HCT116 (cell line): ENCODE measurements around the gene SPRED3. TPM values are rescaled to one million over a fixed set of nuclear protein-coding genes. Genes with fewer than 3 reads are reported as not detected.

ENCODE experiments used
- ATAC-seq: fragments of 200-7000 bp; cut with Tn5 transposase; 2 replicates; pipeline ENCODE4 v1.9.1; 2020; ENCODE audit warnings: mild to moderate bottlenecking, moderate library complexity
- BruUV-seq: library from RNA; stranded (reverse); fragments of 400-500 nt; replicated peaks from 2 replicates; lab custom pipeline; 2021; lab: Mats Ljungman, UMichigan
- CTCF ChIA-PET: fragments of 300-600 bp; sonication (Branson Sonifier 250); formaldehyde crosslinking; loops from one replicate; lab custom pipeline; 2021; ENCODE audit warnings: antibody characterized with exemption; lab: Charles Lee
- POLR2A ChIA-PET: fragments of 300-600, 350-600 bp; sonication (Branson Sonifier 250); formaldehyde crosslinking; loops from one replicate; lab custom pipeline; 2021; ENCODE audit warnings: antibody characterized with exemption; lab: Charles Lee
- RAD21 ChIA-PET, 2 experiments: fragments of 300-600 bp; sonication (Branson Sonifier 250); formaldehyde crosslinking; loops; one replicate each; lab custom pipeline; 2023; ENCODE audit warnings: low total read pairs in 2 of 2; ENCODE audit not compliant: uncharacterized antibody in 2 of 2, unreplicated experiment in 2 of 2, low non-redundant PET in 1 of 2; lab: Charles Lee
- DNase-seq: peaks from one replicate; pipeline ENCODE4 v3.0.0-alpha.2; 2010; ENCODE audit warnings: low read depth, low spot score
- H2AFZ ChIP-seq: fragments of 200-600 bp; shearing (Covaris generic), sonication (generic); 2 replicates; pipeline ENCODE4 v1.6.1; 2017; ENCODE audit warnings: low read depth, mixed run types, mixed read lengths, antibody characterized with exemption, low read length; ENCODE audit not compliant: poor library complexity, severe bottlenecking
- H3K27ac ChIP-seq: 2 replicates; pipeline ENCODE4 v1.5.1; 2012; ENCODE audit warnings: low read depth, low read length
- H3K27me3 ChIP-seq: fragments of 200-600 bp; sonication (generic); 2 replicates; pipeline ENCODE4 v1.6.1; 2016; ENCODE audit warnings: mixed run types, low read length, mixed read lengths; ENCODE audit not compliant: insufficient read depth
- H3K36me3 ChIP-seq, 2 experiments: fragments of 200-500 bp in 1 of 2; fragments of 200-600 bp in 1 of 2; sonication (Bioruptor generic) in 1 of 2; sonication (generic) in 1 of 2; 2 replicates each; pipeline versions ENCODE4 v1.5.1 to v1.6.1; 2014 to 2016; ENCODE audit warnings: low read length in 2 of 2, inconsistent platforms in 1 of 2, mixed read lengths in 1 of 2, mixed run types in 1 of 2; ENCODE audit not compliant: insufficient read depth in 2 of 2, control insufficient read depth in 1 of 2
- H3K4me1 ChIP-seq, 2 experiments: fragments of 200-600 bp in 1 of 2; sonication (generic) in 1 of 2; 2 replicates each; pipeline versions ENCODE4 v1.5.1 to v1.6.1; 2012 to 2017; ENCODE audit warnings: low read length in 2 of 2, inconsistent platforms in 1 of 2, mild to moderate bottlenecking in 1 of 2, mixed read lengths in 1 of 2, mixed run types in 1 of 2, moderate library complexity in 1 of 2; ENCODE audit not compliant: insufficient read depth in 2 of 2, control insufficient read depth in 1 of 2
- H3K4me2 ChIP-seq: fragments of 200-600 bp; sonication (generic); 2 replicates; pipeline ENCODE4 v1.6.1; 2017; ENCODE audit warnings: mixed run types, low read length, mixed read lengths
- H3K4me3 ChIP-seq, 2 experiments: fragments of 200-600 bp in 1 of 2; sonication (generic) in 1 of 2; replicated peaks in 1 of 2; 2 replicates each; pipeline ENCODE4 v1.5.1; 2011 to 2016; ENCODE audit warnings: low read length in 2 of 2, control low read depth in 1 of 2, low read depth in 1 of 2, mild to moderate bottlenecking in 1 of 2, mixed read lengths in 1 of 2, mixed run types in 1 of 2
- H3K79me2 ChIP-seq: fragments of 200-600 bp; sonication (generic); 2 replicates; pipeline ENCODE4 v1.6.1; 2017; ENCODE audit warnings: mild to moderate bottlenecking, mixed run types, low read length, moderate library complexity, mixed read lengths; ENCODE audit not compliant: insufficient read depth
- H3K9ac ChIP-seq: fragments of 200-600 bp; sonication (generic); 2 replicates; pipeline ENCODE4 v1.6.1; 2016; ENCODE audit warnings: low read length, mixed read lengths
- H3K9me2 ChIP-seq: fragments of 200-600 bp; sonication (generic), shearing (Covaris generic); 2 replicates; pipeline ENCODE4 v1.6.1; 2017; ENCODE audit warnings: mixed run types, mild to moderate bottlenecking, moderate library complexity; ENCODE audit not compliant: insufficient read depth
- H3K9me3 ChIP-seq, 2 experiments: fragments of 200-500 bp in 1 of 2; fragments of 200-600 bp in 1 of 2; sonication (Bioruptor generic) in 1 of 2; sonication (generic) in 1 of 2; 2 replicates each; pipeline ENCODE4 v1.6.1; 2014 to 2017; ENCODE audit warnings: low read length in 2 of 2, mixed read lengths in 2 of 2, inconsistent platforms in 1 of 2, low read depth in 1 of 2, mild to moderate bottlenecking in 1 of 2, mixed run types in 1 of 2, moderate library complexity in 1 of 2; ENCODE audit not compliant: control insufficient read depth in 1 of 2, insufficient read depth in 1 of 2
- H4K20me1 ChIP-seq: fragments of 200-600 bp; sonication (generic), shearing (Covaris generic); 2 replicates; pipeline ENCODE4 v1.6.1; 2017; ENCODE audit warnings: mixed run types, mild to moderate bottlenecking, moderate library complexity; ENCODE audit not compliant: insufficient read depth
- CEBPB ChIP-seq: IDR thresholded peaks from 2 replicates; pipeline ENCODE4 v1.6.1; 2012; ENCODE audit warnings: low read depth
- EGR1 ChIP-seq: IDR thresholded peaks from 2 replicates; pipeline ENCODE4 v1.6.1; 2012; ENCODE audit warnings: low read depth
- ELF1 ChIP-seq: IDR thresholded peaks from 2 replicates; pipeline ENCODE4 v1.6.1; 2012; ENCODE audit warnings: low read depth, borderline replicate concordance
- EZH2 ChIP-seq: fragments of 200-600 bp; sonication (generic); IDR thresholded peaks from 2 replicates; pipeline ENCODE4 v1.6.1; 2017; ENCODE audit warnings: antibody characterized with exemption, mixed run types
- JUND ChIP-seq: IDR thresholded peaks from 2 replicates; pipeline ENCODE4 v1.6.1; 2012
- POLR2A ChIP-seq: IDR thresholded peaks from 2 replicates; pipeline ENCODE4 v1.7.0; 2011; ENCODE audit warnings: borderline replicate concordance; ENCODE audit not compliant: insufficient read depth, insufficient read length; ENCODE audit errors: extremely low read depth
- POLR2AphosphoS5 ChIP-seq: IDR thresholded peaks from 2 replicates; pipeline ENCODE4 v1.6.1; 2011; ENCODE audit warnings: mild to moderate bottlenecking, low read depth, low read length, moderate library complexity
- RAD21 ChIP-seq: IDR thresholded peaks from 2 replicates; pipeline ENCODE4 v1.6.1; 2012; ENCODE audit warnings: low read depth, mild to moderate bottlenecking
- SRF ChIP-seq: IDR thresholded peaks from 2 replicates; pipeline ENCODE4 v1.6.1; 2012; ENCODE audit warnings: low read depth
- ZFX ChIP-seq: fragments of 450-650 bp; IDR thresholded peaks from 2 replicates; pipeline ENCODE4 v1.6.1; 2017
- ZNF274 ChIP-seq: fragments of 200-500 bp; sonication (Bioruptor generic); IDR thresholded peaks from 2 replicates; pipeline ENCODE4 v1.6.1; 2014; ENCODE audit warnings: mild to moderate bottlenecking, low read depth, low read length, inconsistent platforms
- intact Hi-C: fragments of 100-400 bp; cut with micrococcal nuclease; formaldehyde crosslinking; loops from 2 replicates; pipeline ENCODE4 v1.10.0; 2022
- total RNA-seq: library from RNA; stranded (reverse); gene quantifications from one replicate; pipeline ENCODE4 v1.2.1, GENCODE V29; 2021; ENCODE audit not compliant: unreplicated experiment
- TF ChIP-seq, protein P1 (sequence below): IDR thresholded peaks from 2 replicates; pipeline ENCODE4 v1.6.1; 2012; ENCODE audit warnings: low read depth
- TF ChIP-seq, protein P2 (sequence below), 3 experiments: fragments of 200-600 bp in 1 of 3; sonication (generic) in 1 of 3; IDR thresholded peaks in 2 of 3; conservative IDR thresholded peaks in 1 of 3; 2 replicates each; pipeline ENCODE4 v1.5.1; 2012 to 2017; ENCODE audit warnings: low read depth in 2 of 3, low read length in 2 of 3, antibody characterized with exemption in 1 of 3, borderline replicate concordance in 1 of 3, control low read depth in 1 of 3, mild to moderate bottlenecking in 1 of 3, mixed read lengths in 1 of 3, mixed run types in 1 of 3, moderate library complexity in 1 of 3; ENCODE audit not compliant: insufficient read depth in 1 of 3
- TF ChIP-seq, protein P3 (sequence below): IDR thresholded peaks from 2 replicates; pipeline ENCODE4 v1.6.1; 2012

The SPRED3 gene
- total RNA-seq, 1 experiment from 2014 or later = 3.4 TPM

DNA sequence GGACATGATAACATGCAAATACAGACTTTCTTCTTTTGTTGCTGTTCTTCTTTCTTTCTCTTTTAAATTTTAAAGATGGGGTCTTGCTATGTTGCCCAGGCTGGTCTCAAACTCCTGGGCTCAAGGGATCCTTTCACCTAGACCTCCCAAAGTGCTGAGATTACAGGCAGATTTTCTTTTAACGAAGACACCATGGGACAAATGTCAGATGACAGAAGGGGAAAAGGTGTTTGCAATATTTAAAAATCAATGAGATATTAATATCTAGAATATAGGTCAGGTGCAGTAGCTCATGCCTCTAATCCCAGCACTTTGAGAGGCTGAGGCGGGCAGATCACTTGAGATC, 41.3 kb downstream of the SPRED3 start:
- TF ChIP-seq, protein P1, sequence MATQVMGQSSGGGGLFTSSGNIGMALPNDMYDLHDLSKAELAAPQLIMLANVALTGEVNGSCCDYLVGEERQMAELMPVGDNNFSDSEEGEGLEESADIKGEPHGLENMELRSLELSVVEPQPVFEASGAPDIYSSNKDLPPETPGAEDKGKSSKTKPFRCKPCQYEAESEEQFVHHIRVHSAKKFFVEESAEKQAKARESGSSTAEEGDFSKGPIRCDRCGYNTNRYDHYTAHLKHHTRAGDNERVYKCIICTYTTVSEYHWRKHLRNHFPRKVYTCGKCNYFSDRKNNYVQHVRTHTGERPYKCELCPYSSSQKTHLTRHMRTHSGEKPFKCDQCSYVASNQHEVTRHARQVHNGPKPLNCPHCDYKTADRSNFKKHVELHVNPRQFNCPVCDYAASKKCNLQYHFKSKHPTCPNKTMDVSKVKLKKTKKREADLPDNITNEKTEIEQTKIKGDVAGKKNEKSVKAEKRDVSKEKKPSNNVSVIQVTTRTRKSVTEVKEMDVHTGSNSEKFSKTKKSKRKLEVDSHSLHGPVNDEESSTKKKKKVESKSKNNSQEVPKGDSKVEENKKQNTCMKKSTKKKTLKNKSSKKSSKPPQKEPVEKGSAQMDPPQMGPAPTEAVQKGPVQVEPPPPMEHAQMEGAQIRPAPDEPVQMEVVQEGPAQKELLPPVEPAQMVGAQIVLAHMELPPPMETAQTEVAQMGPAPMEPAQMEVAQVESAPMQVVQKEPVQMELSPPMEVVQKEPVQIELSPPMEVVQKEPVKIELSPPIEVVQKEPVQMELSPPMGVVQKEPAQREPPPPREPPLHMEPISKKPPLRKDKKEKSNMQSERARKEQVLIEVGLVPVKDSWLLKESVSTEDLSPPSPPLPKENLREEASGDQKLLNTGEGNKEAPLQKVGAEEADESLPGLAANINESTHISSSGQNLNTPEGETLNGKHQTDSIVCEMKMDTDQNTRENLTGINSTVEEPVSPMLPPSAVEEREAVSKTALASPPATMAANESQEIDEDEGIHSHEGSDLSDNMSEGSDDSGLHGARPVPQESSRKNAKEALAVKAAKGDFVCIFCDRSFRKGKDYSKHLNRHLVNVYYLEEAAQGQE = no peak
- TF ChIP-seq, all 23 proteins: peak for 0
- BruUV-seq = no TSS peak
- Histone ChIP-seq H3K79me2 (no peaks in the 10 kb centered on the region), H4K20me1 (no peaks in the 10 kb centered on the region), H3K27ac (no peak overlapping the region), H3K4me1 (peaks cover 0 to 15% of the 10 kb centered on the region in 2 experiments; a peak in 2 of 4 replicates), H3K27me3 (no peaks in the 10 kb centered on the region), H2AFZ (no peak overlapping the region), H3K4me3 (no peak overlapping the region), H3K9me3 (no peaks in the 10 kb centered on the region), H3K4me2 (no peak overlapping the region), H3K9me2 (no peaks in the 10 kb centered on the region), H3K36me3 (no peaks in the 10 kb centered on the region), H3K9ac (no peak overlapping the region)
- ATAC-seq (no peak), DNase-seq (no peak)
- ChIA-PET POLR2A (interaction anchor here (1.3 kb wide), 1 partner anchor 27 kb away, joined by 3 read pairs; the partner anchor contains the start of gene FAM98C), CTCF (no interaction called here), RAD21 (no interaction called here)
- intact Hi-C loops = no loop called here

DNA sequence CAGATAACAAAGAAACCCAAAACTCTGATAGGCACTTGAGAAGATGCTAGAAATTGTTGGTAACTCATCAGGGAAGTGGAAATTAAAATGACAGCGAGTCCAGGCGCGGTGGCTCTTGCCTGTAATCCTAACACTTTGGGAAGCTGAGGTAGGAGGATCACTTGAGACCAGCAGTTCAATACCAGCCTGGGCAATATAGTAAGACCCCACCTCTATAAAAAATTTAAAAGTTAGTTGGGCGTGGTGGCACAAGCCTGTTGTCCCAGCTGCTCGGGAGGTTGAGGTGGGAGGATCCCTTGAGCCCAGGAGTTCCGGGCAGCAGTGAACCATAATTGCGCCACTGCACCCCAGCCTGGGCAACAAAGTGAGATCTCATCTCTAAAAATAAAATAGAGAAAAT, 42.4 kb downstream of the SPRED3 start:
- ChIA-PET CTCF (no interaction called here), RAD21 (no interaction called here), POLR2A (no interaction called here)
- BruUV-seq = no TSS peak
- no peaks in the 10 kb centered on the region for H3K9me2 ChIP-seq
- no peaks in the 10 kb centered on the region for H3K27me3 ChIP-seq
- H3K4me1 ChIP-seq = peaks cover 0 to 15% of the 10 kb centered on the region in 2 experiments; a peak in 2 of 4 replicates
- no peak overlapping the region for H3K27ac ChIP-seq
- DNase-seq (no peak), ATAC-seq (no peak)
- no peaks in the 10 kb centered on the region for H3K9me3 ChIP-seq
- H4K20me1 ChIP-seq = no peaks in the 10 kb centered on the region
- no peak overlapping the region for H3K9ac ChIP-seq
- H3K79me2 ChIP-seq = no peaks in the 10 kb centered on the region
- no peak overlapping the region for H3K4me2 ChIP-seq
- H3K36me3 ChIP-seq = no peaks in the 10 kb centered on the region
- no peak overlapping the region for H2AFZ ChIP-seq
- TF ChIP-seq EZH2 (no peak), ZFX (no peak), POLR2A (no peak), CEBPB (no peak), ZNF274 (no peak), SRF (no peak), EGR1 (no peak), RAD21 (no peak), ELF1 (no peak), POLR2AphosphoS5 (no peak), JUND (no peak)
- TF ChIP-seq, protein P2, sequence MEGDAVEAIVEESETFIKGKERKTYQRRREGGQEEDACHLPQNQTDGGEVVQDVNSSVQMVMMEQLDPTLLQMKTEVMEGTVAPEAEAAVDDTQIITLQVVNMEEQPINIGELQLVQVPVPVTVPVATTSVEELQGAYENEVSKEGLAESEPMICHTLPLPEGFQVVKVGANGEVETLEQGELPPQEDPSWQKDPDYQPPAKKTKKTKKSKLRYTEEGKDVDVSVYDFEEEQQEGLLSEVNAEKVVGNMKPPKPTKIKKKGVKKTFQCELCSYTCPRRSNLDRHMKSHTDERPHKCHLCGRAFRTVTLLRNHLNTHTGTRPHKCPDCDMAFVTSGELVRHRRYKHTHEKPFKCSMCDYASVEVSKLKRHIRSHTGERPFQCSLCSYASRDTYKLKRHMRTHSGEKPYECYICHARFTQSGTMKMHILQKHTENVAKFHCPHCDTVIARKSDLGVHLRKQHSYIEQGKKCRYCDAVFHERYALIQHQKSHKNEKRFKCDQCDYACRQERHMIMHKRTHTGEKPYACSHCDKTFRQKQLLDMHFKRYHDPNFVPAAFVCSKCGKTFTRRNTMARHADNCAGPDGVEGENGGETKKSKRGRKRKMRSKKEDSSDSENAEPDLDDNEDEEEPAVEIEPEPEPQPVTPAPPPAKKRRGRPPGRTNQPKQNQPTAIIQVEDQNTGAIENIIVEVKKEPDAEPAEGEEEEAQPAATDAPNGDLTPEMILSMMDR (IDR thresholded peaks at IDR 0.05 in 2 of 3, conservative IDR thresholded peaks at IDR 0.05 in 1 of 3; ENCODE audit: borderline replicate concordance in 1 of 3, insufficient read depth in 1 of 3, low read depth in 2 of 3, low read length in 2 of 3) = no peak
- TF ChIP-seq, protein P3, sequence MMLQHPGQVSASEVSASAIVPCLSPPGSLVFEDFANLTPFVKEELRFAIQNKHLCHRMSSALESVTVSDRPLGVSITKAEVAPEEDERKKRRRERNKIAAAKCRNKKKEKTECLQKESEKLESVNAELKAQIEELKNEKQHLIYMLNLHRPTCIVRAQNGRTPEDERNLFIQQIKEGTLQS = no peak
- TF ChIP-seq, all 23 proteins: peak for 0
- intact Hi-C loops = no loop called here
- no peak overlapping the region for H3K4me3 ChIP-seq
